Vagina (tissue), 2 donors: ENCODE data around the gene RABL6. TPM values are rescaled to one million over a fixed set of nuclear protein-coding genes. Genes with fewer than 3 reads are reported as not detected.

Source experiments
- DNase-seq, 2 donors: peaks; one replicate each; pipeline ENCODE4 v3.0.0-alpha.2; 2017; ENCODE audit errors: extremely low spot score in 2 of 2
- H3K27ac ChIP-seq: fragments of 200-600 bp; sonication (generic); one replicate; pipeline ENCODE4 v1.5.1; 2019
- H3K27me3 ChIP-seq: fragments of 200-600 bp; sonication (generic); one replicate; pipeline ENCODE4 v1.5.1; 2019
- H3K36me3 ChIP-seq, 2 donors: fragments of 200-600 bp; sonication (generic); one replicate each; pipeline ENCODE4 v1.5.1; 2017 to 2019
- H3K4me1 ChIP-seq: fragments of 200-600 bp; sonication (generic); one replicate; pipeline ENCODE4 v1.5.1; 2019
- H3K4me3 ChIP-seq, 2 donors: fragments of 200-600 bp; sonication (generic); 1 replicate in 1 of 2; 2 replicates in 1 of 2; pipeline ENCODE4 v1.5.1; 2016 to 2019
- H3K9me3 ChIP-seq: fragments of 200-600 bp; sonication (generic); one replicate; pipeline ENCODE4 v1.5.1; 2019
- CTCF ChIP-seq, 3 experiments: fragments of 450-650 bp in 2 of 3; fragments of 200-600 bp in 1 of 3; sonication (generic) in 1 of 3; IDR thresholded peaks; one replicate each; pipeline ENCODE4 v1.5.1; 2017 to 2019; ENCODE audit warnings: antibody characterized with exemption in 3 of 3, mild to moderate bottlenecking in 2 of 3, moderate library complexity in 2 of 3
- POLR2A ChIP-seq, 2 donors: fragments of 450-650 bp; IDR thresholded peaks; one replicate each; pipeline ENCODE4 v1.6.1; 2017; ENCODE audit warnings: antibody characterized with exemption in 2 of 2, mild to moderate bottlenecking in 2 of 2, moderate library complexity in 2 of 2
- POLR2AphosphoS5 ChIP-seq, 2 donors: sonication (generic); formaldehyde crosslinking; IDR thresholded peaks; one replicate each; pipeline ENCODE4 v1.9.0; 2017; ENCODE audit warnings: antibody characterized with exemption in 2 of 2, mild to moderate bottlenecking in 2 of 2, low read depth in 1 of 2; ENCODE audit not compliant: insufficient read depth in 1 of 2
- intact Hi-C: fragments of 100-400 bp; cut with DNase I; formaldehyde crosslinking; loops from one replicate; pipeline ENCODE4 v1.15.1; 2023
- total RNA-seq: library from RNA; depleted of rRNA; stranded (reverse); fragments of >200 nt; gene quantifications from one replicate; pipeline ENCODE4 v1.2.3, GENCODE V29; 2016

Gene RABL6
- total RNA-seq, 1 donor from 2014 or later: 31.7 TPM

GRCh38 chr9:136849960-136850865 lies 42.5 kb downstream of the RABL6 start:
- H3K36me3 ChIP-seq: no peaks in the 10 kb centered on the region
- H3K27me3 ChIP-seq: peaks cover 12% of the 10 kb centered on the region
- intact Hi-C loops: loop anchor here (2.0 kb wide), 1 partner anchor 95 kb away; the partner anchor contains the start of genes C8G and FBXW5
- DNase-seq: no peak
- peaks cover 42% of the 10 kb centered on the region for H3K4me1 ChIP-seq
- H3K27ac ChIP-seq: peak overlapping the region; percentile 87
- TF ChIP-seq POLR2AphosphoS5 (IDR thresholded peaks at IDR 0.05; ENCODE audit: insufficient read depth in 1 of 2, low read depth in 1 of 2): peak in 1 of 2 donors; percentile 10
- no peak for TF ChIP-seq POLR2A (IDR thresholded peaks at IDR 0.05)
- no peak for TF ChIP-seq CTCF (IDR thresholded peaks at IDR 0.05)
- no peaks in the 10 kb centered on the region for H3K9me3 ChIP-seq
- peak overlapping the region; percentile 71 to 72 for H3K4me3 ChIP-seq

GRCh38 chr9:136850866-136851775 lies 43.4 kb downstream of the RABL6 start:
- no peaks in the 10 kb centered on the region for H3K9me3 ChIP-seq
- intact Hi-C loops: no loop called here
- TF ChIP-seq POLR2A (IDR thresholded peaks at IDR 0.05): no peak
- TF ChIP-seq POLR2AphosphoS5 (IDR thresholded peaks at IDR 0.05; ENCODE audit: insufficient read depth in 1 of 2, low read depth in 1 of 2): no peak
- TF ChIP-seq CTCF (IDR thresholded peaks at IDR 0.05): no peak
- no peak for DNase-seq
- H3K4me3 ChIP-seq: no peak overlapping the region
- no peaks in the 10 kb centered on the region for H3K36me3 ChIP-seq
- peaks cover 35% of the 10 kb centered on the region for H3K4me1 ChIP-seq
- peaks cover 4% of the 10 kb centered on the region for H3K27me3 ChIP-seq
- H3K27ac ChIP-seq: no peak overlapping the region

- H3K9me3 ChIP-seq: no peaks in the 10 kb centered on the region
- H3K4me3 ChIP-seq: no peak within 1 kb of the TSS
- intact Hi-C loops: no loop called here
- no peak within 1 kb of the TSS for H3K27ac ChIP-seq
- peaks cover 29% of the 10 kb centered on the region for H3K4me1 ChIP-seq
- H3K36me3 ChIP-seq: no peaks in the 10 kb centered on the region
- H3K27me3 ChIP-seq: no peaks in the 10 kb centered on the region
- TF ChIP-seq POLR2AphosphoS5 (IDR thresholded peaks at IDR 0.05; ENCODE audit: insufficient read depth in 1 of 2, low read depth in 1 of 2) (no peak), CTCF (IDR thresholded peaks at IDR 0.05) (no peak), POLR2A (IDR thresholded peaks at IDR 0.05) (no peak)
- no peak for DNase-seq
Observed at GRCh38 chr9:136851941-136852663, 44.4 kb downstream of the RABL6 start, which contains the start of gene MAMDC4. MAMDC4 (plus strand) TSS chr9:136852346; CDS start chr9:136852417, 71 bp downstream.

- no peaks in the 10 kb centered on the region for H3K9me3 ChIP-seq
- peaks cover 24% of the 10 kb centered on the region for H3K4me1 ChIP-seq
- DNase-seq: no peak
- intact Hi-C loops: no loop called here
- no peak for TF ChIP-seq POLR2AphosphoS5 (IDR thresholded peaks at IDR 0.05; ENCODE audit: insufficient read depth in 1 of 2, low read depth in 1 of 2)
- TF ChIP-seq CTCF (IDR thresholded peaks at IDR 0.05): no peak
- no peak for TF ChIP-seq POLR2A (IDR thresholded peaks at IDR 0.05)
- H3K4me3 ChIP-seq: no peak overlapping the region
- H3K27me3 ChIP-seq: no peaks in the 10 kb centered on the region
- H3K36me3 ChIP-seq: no peaks in the 10 kb centered on the region
- no peak overlapping the region for H3K27ac ChIP-seq
Observed at GRCh38 chr9:136852664-136853595, 45.2 kb downstream of the RABL6 start.
